Measurements from ENCODE around the gene ANKRD40. TPM values are rescaled to one million over a fixed set of nuclear protein-coding genes. Genes with fewer than 3 reads are reported as not detected.

ANKRD40 gene
- total RNA-seq, 1 experiment from 2014 or later, result 42.5 TPM

DNA sequence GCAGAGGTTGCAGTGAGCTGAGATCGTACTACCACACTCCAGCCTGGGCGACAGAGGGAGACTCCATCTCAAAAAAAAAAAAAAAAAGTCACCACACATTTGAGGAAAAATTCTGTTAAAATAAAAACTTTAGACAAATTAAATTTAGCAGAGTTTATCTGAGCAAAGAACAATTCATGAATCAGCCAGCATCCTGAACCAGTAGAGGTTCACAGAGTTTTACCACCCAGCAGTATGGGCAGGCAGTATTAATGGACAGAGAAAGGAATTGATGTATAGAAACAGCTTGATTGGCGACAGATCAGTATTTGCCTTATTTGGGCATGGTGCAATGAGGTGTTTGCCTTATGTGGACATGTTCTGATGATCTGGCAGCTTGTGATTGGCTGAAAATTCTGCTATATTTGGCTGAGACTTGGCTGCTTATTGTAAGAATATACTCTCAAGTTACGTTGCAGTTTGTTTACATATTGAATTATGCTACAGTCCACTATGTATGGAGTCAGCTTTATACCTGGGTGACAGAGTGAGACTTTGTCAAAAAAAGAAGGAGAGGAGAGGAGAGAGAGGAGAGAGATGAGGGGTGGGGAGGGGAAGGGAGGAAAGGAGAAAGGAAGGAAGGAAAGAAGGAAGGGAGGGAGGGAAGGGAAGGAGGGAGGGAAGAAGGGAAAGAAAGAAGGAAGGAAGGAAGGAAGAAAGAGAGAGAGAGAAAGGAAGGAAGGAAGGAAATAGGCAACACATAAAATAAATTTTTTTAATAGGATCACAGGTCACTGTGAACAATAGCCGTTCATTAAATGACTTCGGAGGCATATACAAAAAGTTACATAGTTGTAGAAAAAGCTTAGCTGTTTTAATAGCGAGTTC lies 58.4 kb downstream of the ANKRD40 start:
- no peak overlapping the region for H3K4me3 ChIP-seq
- no peaks in the 10 kb centered on the region for H3K27me3 ChIP-seq
- no peak for DNase-seq
- no peaks in the 10 kb centered on the region for H3K36me3 ChIP-seq
- H3K9me3 ChIP-seq, result peaks cover 8% of the 10 kb centered on the region

DNA sequence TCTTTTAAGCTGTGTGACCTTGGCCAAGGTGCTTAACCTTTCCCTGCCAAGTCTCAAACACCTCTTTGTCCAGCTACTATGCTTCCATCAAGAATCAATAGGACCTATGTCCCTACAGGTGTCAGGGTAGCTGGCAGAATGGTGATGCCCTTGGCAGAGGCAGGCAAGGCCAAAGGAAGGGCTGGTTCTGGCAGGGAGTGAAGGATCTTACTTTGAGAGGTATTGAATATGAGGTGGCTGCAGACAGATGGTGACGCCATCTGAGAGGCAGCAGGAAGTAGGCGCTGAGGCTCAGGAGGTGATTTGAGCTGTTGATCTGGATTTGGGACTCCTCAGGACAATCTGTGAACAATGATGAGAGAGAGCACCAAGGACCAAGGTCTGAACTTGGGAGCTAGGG lies 60.5 kb downstream of the ANKRD40 start:
- peaks cover 4% of the 10 kb centered on the region for H3K9me3 ChIP-seq
- H3K36me3 ChIP-seq, result no peaks in the 10 kb centered on the region
- H3K4me3 ChIP-seq, result no peak overlapping the region
- DNase-seq, result no peak
- no peaks in the 10 kb centered on the region for H3K27me3 ChIP-seq

DNA sequence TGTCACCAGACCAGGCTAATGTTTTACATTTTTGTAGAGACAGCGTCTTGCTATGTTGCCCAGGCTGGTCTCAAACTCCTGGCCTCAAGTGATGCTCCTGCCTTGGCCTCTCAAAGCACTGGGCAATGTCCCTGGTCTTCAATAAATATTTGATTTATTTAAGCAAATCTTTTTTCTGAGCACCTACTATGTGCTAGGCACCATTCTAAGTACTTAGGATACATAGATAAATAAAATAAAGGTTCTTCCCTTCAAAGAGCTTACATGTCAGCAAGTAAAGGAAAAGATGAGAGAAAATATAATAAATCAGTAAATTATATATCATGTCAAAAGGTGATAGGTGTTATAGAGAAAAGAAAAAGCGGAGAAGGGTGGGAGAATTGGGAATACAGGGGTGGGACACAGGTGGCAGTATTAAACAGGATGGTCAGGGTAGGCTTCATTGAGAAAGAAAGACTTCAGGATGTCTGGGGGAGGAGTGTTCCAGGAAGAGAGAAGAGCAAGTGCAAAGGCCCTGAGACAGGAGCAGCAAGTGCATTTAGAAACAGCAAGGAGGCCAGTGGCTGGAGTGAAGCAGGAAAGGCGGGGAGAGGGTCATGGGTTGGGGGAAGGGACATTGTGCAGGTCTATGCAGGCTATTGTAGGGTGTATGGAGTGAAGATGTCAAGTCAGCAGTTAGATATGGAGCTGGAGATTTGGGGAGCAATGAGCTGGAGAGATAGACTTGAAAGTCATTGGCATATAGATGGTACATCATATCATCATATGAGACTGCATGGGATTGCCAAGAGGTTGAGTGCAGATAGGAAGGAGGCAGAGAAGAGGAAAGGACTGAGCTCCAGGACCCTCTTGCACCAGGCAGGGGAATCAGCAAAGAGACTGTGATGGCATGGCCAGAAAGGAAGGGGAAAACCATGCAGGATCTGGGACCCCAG lies 61.7 kb downstream of the ANKRD40 start:
- Histone ChIP-seq H3K36me3 (no peaks in the 10 kb centered on the region), H3K9me3 (peaks cover 4% of the 10 kb centered on the region), H3K27me3 (no peaks in the 10 kb centered on the region), H3K4me3 (no peak overlapping the region)
- no peak for DNase-seq

Other genes starting within 250 kb of the ANKRD40 start
- gene CHAD, start 239.0 kb downstream of the ANKRD40 start, total RNA-seq (2014; rRNA removed; shearing (Covaris generic); ENCODE audit: low replicate concordance), result not detected in 2 replicates
- 53.6 and 69.2 TPM in 2 replicates for gene RSAD1, start 229.1 kb downstream of the ANKRD40 start, total RNA-seq (2014; rRNA removed; shearing (Covaris generic); ENCODE audit: low replicate concordance)
- not detected in 2 replicates for gene MYCBPAP, start 199.5 kb downstream of the ANKRD40 start, total RNA-seq (2014; rRNA removed; shearing (Covaris generic); ENCODE audit: low replicate concordance)
- gene EPN3, start 175.2 kb downstream of the ANKRD40 start, total RNA-seq (2014; rRNA removed; shearing (Covaris generic); ENCODE audit: low replicate concordance), result not detected in 2 replicates
- 52.1 and 59.6 TPM in 2 replicates for gene SPATA20, start 160.7 kb downstream of the ANKRD40 start, total RNA-seq (2014; rRNA removed; shearing (Covaris generic); ENCODE audit: low replicate concordance)
- not detected in 2 replicates for gene CACNA1G, start 147.2 kb downstream of the ANKRD40 start, total RNA-seq (2014; rRNA removed; shearing (Covaris generic); ENCODE audit: low replicate concordance)
- gene ABCC3, start 73.0 kb downstream of the ANKRD40 start, total RNA-seq (2014; rRNA removed; shearing (Covaris generic); ENCODE audit: low replicate concordance), result 0.17 and 2.0 TPM in 2 replicates
- gene LUC7L3, start 11.7 kb upstream of the ANKRD40 start, total RNA-seq (2014; rRNA removed; shearing (Covaris generic); ENCODE audit: low replicate concordance), result 18.1 and 136 TPM in 2 replicates
- gene ANKRD40CL, start 59.6 kb upstream of the ANKRD40 start, total RNA-seq (2014; rRNA removed; shearing (Covaris generic); ENCODE audit: low replicate concordance), result not detected in 2 replicates
- not detected in 2 replicates for gene WFIKKN2, start 127.7 kb upstream of the ANKRD40 start, total RNA-seq (2014; rRNA removed; shearing (Covaris generic); ENCODE audit: low replicate concordance)
- 16.0 and 17.5 TPM in 2 replicates for gene TOB1, start 158.4 kb upstream of the ANKRD40 start, total RNA-seq (2014; rRNA removed; shearing (Covaris generic); ENCODE audit: low replicate concordance)

Data from MG63 (cell line).